NCI-H460 (cell line): ENCODE results near the gene PHRF1. TPM values are rescaled to one million over a fixed set of nuclear protein-coding genes. Genes with fewer than 3 reads are reported as not detected.
"Not testable (repeated sequence)": the region's sequence is repeated elsewhere in the genome, so short reads cannot be mapped to it uniquely, and the experiment has no call there.

Source experiments
- DNase-seq: peaks from one replicate; pipeline ENCODE4 v3.0.0-alpha.2; 2016; ENCODE audit warnings: low read depth; ENCODE audit errors: extremely low read depth
- small RNA-seq, 2 experiments: library from RNA; depleted of rRNA; stranded (forward); fragments of <200 nt; gene quantifications; one replicate each; pipeline ENCODE3, GENCODE V24; 2014
- total RNA-seq: library from RNA; depleted of rRNA; stranded (reverse); fragments of >200 nt; shearing (Covaris generic); gene quantifications from 2 replicates; pipeline ENCODE4 v1.2.3, GENCODE V29; 2014; rRNA removed

PHRF1 gene
- total RNA-seq, 1 experiment from 2014 or later, result 9.8 TPM

- no peak for DNase-seq
These were observed 69.9 kb downstream of the PHRF1 start for GRCh38 chr11:646214-646613.

GRCh38 chr11:647672-648158 is 71.4 kb downstream of the PHRF1 start:
- DNase-seq, result not testable (repeated sequence)

DNA sequence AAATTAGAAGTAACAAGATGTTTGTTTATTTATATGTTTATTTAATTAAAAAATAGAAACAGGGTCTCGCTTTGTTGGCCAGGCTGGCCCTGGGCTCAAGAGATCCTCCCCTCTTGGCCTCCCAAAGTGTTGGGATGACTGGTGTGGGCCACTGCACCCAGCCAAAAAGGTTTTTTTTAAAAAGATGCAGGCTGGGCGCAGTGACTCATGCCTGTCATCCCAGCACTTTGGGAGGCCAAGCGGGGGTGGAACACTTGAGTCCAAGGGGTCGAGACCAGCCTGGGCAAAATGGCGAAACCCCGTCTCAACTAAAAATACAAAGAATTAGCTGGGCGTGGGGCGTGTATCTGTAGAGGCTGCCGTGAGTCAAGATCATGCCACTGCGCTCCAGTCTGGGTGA is 74.2 kb downstream of the PHRF1 start:
- no peak for DNase-seq

GRCh38 chr11:653136-653535 is 76.9 kb downstream of the PHRF1 start:
- not testable (repeated sequence) for DNase-seq

GRCh38 chr11:653837-654236 is 77.6 kb downstream of the PHRF1 start:
- DNase-seq, result no peak

GRCh38 chr11:654444-654843 is 78.2 kb downstream of the PHRF1 start:
- DNase-seq, result not testable (repeated sequence)

- no peak for DNase-seq
These were observed 78.9 kb downstream of the PHRF1 start for GRCh38 chr11:655036-655726.

DNA sequence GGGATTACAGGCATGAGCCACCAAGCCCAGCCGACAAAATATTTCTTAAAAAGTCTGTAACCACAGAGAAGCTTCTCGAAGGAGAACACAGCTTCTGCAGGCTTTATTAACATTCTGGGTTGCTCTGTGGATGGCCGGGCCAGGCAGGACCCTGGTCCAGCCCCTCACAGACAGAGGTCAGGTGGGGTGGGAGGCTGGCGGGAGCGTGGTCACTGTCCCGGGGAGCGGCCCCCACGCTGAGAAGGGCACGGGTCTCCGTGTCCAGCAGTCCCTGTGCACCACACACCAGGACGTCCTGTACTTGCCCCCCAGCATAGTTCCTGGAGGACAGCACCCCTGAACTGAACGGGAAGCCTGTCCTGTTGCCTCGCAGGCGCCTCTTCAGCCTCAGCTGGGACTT is 80.2 kb downstream of the PHRF1 start:
- DNase-seq, result no peak

- DNase-seq, result no peak
These were observed 80.6 kb downstream of the PHRF1 start for GRCh38 chr11:656866-657265.

DNA sequence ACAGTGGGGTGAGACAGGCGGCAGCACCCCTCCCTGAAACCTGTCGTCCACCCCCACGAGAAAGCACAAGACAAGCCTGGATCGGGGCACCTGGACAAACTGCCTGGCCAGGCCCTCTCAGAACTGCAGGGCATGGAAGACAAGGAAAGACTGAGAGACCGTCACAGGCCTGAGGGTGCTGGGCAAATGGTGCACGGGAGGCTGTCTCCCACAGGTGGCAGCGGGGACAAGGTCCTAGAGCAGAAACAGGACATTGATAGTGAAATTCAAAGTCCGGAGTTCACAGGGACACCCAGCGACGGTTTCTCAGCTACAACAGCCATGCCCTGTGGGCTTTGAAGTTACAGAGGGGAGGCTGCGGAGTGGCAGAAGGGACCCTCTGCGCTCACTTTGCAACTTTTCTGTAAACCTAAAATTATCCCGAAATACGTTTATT is 81.4 kb downstream of the PHRF1 start:
- DNase-seq, result no peak

DNA sequence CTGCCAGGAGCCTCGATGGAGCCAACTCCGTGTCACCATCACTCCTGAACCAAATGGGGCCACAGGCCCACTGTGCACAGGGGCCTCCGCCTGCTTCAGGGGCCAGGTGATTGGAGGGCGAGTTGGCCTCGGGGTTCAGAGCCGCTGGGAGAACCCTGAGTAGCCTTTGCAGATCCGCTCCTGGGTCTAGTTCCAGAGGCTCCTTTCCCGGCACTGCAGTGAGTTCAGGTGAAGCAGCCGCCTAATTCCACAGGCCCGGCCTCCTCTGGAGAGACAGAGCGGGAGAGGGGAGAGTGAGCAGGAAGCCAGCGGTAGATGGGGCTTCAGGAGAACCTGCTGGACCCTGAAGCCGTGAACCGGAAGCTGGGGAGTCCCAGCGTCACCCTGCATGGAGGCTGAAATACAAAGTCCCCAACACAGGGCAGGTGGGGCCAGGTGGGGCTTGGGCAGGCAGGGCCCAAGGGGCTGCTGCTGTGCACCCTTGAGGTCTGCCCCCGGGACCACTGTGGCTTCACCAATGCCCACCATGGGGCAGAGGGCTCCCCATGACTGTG is 83.3 kb downstream of the PHRF1 start:
- DNase-seq, result no peak

GRCh38 chr11:660281-660680 is 84.0 kb downstream of the PHRF1 start:
- no peak for DNase-seq

DNA sequence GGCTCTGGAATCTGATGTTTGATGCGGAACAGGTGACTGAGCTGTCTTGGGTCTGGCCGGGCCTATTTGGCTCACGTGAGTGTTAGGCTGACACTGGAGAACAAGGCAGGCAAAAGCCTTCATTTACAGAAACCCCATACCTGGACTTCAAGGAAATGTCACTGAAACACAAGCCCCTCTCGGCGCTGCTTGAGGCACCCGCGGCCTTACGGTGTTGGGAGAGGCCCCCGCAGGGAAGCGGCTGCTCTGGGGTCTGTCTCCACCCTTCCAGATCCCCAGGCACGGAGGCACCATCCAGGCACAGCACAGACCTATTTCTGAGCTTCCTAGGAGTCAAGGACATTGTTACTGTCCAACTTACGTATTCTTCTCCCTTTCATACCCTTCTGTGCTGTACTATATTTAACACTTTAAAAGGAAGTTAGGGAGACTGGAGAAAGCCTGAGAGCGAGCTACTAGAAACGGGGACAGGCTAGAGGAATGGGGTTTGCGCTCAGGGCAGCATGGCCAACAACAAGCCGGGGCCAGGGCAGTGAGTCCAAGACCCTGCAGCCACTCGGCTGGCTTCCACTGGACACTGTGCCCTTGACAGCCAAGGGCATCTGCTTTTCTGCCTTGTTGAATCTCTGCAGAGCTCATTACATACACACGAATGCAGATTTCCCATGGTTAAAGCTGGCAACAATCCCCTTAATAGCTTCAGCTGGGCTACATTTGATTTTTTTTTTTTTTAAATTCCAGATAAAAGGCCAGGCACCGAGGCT is 84.6 kb downstream of the PHRF1 start:
- no peak for DNase-seq

Small RNAs within 50 kb of the gene (small RNA-seq; reads per million reads assigned to genes)
- gene MIR210, result 3.2 to 86.9 reads per million in 2 experiments

Other genes with a start within 250 kb of the PHRF1 start
- gene B4GALNT4, start 207.0 kb upstream of the PHRF1 start, total RNA-seq, result 8.1 and 8.6 TPM in 2 replicates
- 27.0 and 27.7 TPM in 2 replicates for gene PKP3, start 182.3 kb upstream of the PHRF1 start, total RNA-seq
- 17.5 and 24.3 TPM in 2 replicates for gene SIGIRR, start 161.5 kb upstream of the PHRF1 start, total RNA-seq
- gene ANO9, start 134.5 kb upstream of the PHRF1 start, total RNA-seq, result 0.12 TPM in 1 of 2 replicates, not detected in the other
- gene PTDSS2, start 126.2 kb upstream of the PHRF1 start, total RNA-seq, result 19.6 and 23.7 TPM in 2 replicates
- 77.4 and 100 TPM in 2 replicates for gene RNH1, start 69.2 kb upstream of the PHRF1 start, total RNA-seq
- gene HRAS, start 40.9 kb upstream of the PHRF1 start, total RNA-seq, result 30.2 and 36.1 TPM in 2 replicates
- gene LRRC56, start 38.9 kb upstream of the PHRF1 start, total RNA-seq, result 0.43 and 0.57 TPM in 2 replicates
- 0.38 and 1.8 TPM in 2 replicates for gene LMNTD2, start 15.7 kb upstream of the PHRF1 start, total RNA-seq
- 3.0 and 4.3 TPM in 2 replicates for gene RASSF7, start 15.5 kb upstream of the PHRF1 start, total RNA-seq
- 3.8 and 5.0 TPM in 2 replicates for gene IRF7, start 39.5 kb downstream of the PHRF1 start, total RNA-seq
- 0.05 TPM in 1 of 2 replicates, not detected in the other for gene CDHR5, start 48.5 kb downstream of the PHRF1 start, total RNA-seq
- not detected in 2 replicates for gene SCT, start 50.7 kb downstream of the PHRF1 start, total RNA-seq
- gene DRD4, start 60.8 kb downstream of the PHRF1 start, total RNA-seq, result 0.22 and 0.23 TPM in 2 replicates
- gene DEAF1, start 118.8 kb downstream of the PHRF1 start, total RNA-seq, result 30.3 and 32.3 TPM in 2 replicates
- 6.9 and 8.9 TPM in 2 replicates for gene TMEM80, start 119.3 kb downstream of the PHRF1 start, total RNA-seq
- 12.8 and 13.9 TPM in 2 replicates for gene EPS8L2, start 129.8 kb downstream of the PHRF1 start, total RNA-seq
- gene TALDO1, start 171.0 kb downstream of the PHRF1 start, total RNA-seq, result 383 and 408 TPM in 2 replicates
- gene GATD1, start 201.0 kb downstream of the PHRF1 start, total RNA-seq, result 21.6 and 23.0 TPM in 2 replicates
- gene CEND1, start 213.6 kb downstream of the PHRF1 start, total RNA-seq, result not detected in 2 replicates
- gene SLC25A22, start 221.8 kb downstream of the PHRF1 start, total RNA-seq, result 16.2 and 20.8 TPM in 2 replicates
- 3.1 and 3.6 TPM in 2 replicates for gene PIDD1, start 228.8 kb downstream of the PHRF1 start, total RNA-seq
- 1,205 and 1,442 TPM in 2 replicates for gene RPLP2, start 233.5 kb downstream of the PHRF1 start, total RNA-seq
- gene PNPLA2, start 242.4 kb downstream of the PHRF1 start, total RNA-seq, result 15.0 and 15.7 TPM in 2 replicates